T1000 (cell line): Measurements from ENCODE around the gene RFTN2.

ENCODE experiments used
- DNase-seq: peaks from one replicate; lab custom pipeline; 2025; ENCODE audit warnings: mixed read lengths; lab: John Stamatoyannopoulos, UW

The RFTN2 gene

DNA sequence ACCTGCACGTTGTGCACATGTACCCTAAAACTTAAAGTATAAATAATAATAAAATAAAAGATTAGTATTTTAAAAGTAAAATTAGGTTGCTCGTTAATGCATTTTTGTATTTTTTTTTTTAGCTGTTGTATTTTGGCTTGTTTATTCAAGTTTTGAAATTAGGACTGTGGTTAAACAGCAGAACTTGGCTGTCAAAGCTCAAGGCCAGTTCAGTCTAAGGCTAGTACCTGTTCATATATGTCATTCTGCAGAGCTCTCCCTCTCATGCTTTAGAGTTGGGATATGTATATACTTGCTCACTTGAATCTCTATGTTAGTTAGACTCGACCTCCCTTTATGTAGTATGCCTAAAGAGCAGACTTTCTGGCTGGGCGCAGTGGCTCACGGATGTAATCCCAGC is 126.8 kb downstream of the RFTN2 start:
- DNase-seq = no peak

DNA sequence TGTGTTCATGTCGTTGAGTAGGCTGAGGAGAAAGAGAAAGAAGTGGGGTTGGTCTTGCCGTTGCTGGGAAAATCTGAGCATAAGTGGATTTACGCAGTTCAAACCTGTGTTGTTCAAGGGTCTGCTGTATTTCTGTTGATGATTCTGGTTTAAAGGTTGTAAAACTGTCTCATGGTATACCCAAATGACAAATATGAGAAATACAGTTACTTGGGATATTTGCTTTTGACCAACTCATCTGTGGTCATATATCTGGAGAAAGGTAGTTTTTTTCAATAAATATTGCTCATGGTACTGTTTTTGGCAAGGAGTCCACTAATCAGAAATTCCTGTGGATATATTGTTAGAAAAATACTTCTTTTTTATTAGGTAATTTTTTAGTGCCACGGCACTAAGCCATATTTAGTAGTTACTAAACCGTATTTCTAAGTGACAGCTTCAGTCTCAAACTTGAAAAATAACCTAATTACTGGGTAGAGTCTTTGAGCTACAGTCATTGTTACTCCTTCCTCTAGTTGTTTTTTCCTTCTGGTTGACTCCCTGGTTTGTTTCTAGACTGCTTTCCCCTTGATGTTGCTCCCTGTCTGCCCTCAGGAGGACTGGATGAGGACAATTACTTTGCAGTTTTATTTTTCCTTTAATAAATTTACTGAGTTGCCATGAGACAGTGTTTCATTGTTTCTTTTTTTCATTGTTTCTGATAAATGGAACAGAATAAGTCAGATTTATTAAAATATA is 128.1 kb downstream of the RFTN2 start:
- DNase-seq = no peak

DNA sequence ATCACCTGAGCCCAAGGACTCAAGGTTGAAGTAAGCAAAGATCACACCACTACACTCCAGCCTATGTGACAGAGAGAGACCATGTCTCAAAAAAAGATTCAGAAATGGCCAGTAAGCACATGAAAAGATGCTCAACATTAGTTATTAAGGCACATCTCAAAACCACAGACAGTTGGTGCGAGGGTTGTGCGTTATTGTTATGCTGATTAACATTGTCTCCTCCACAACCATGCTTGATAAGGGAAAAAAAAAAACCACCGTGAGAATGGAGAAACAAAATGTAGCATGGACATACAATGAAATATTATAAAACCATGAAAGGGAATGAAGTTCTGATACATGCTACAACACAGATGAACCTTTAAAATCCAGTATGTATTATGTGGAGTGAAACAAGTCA is 132.2 kb downstream of the RFTN2 start:
- no peak for DNase-seq

DNA sequence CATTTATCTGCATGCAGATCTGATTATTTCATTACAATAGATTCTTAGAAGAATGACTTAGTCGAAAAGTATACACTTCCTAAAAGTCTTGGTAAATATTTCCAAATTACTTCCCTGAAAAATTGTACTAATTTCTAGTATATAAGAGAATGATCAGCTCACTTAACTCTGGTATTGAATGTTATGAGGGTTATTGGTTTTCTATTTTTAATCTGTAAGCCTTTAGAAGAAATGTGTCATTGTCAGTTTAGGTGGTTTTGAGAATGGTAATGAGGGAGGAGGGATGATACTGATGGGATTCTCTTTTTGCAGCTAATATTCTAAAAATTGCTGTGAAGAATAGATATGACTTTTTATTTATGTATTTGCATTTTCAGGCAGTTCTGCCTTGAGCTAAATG is 135.7 kb downstream of the RFTN2 start:
- no peak for DNase-seq

DNA sequence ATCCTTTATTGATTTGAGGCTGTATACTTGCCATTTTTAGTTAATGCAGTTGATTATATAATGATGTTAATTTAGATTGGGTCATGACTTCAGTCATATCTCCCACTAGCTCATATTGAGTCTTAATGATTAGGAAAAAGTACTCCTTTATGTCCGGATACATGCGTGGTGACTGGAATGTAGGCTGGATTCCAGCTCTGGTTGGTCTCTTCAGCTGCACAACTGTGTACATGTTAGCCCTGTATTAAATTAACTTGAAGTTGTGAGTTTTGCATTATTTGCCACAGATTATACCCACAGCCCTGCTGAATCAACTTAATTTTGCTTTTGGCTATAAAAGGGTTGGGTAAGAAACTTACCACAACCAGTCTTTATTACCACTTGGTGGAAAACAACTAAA is 137.0 kb downstream of the RFTN2 start:
- no peak for DNase-seq
